PC-9 (cell line): ENCODE data around the gene ATP11B.
"Not testable (repeated sequence)": the region's sequence is repeated elsewhere in the genome, so short reads cannot be mapped to it uniquely, and the experiment has no call there.

ENCODE experiments used
- EZH2 ChIP-seq: fragments of 200-600 bp; sonication (generic); IDR thresholded peaks from 2 replicates; pipeline ENCODE4 v1.8.0; 2017; ENCODE audit warnings: antibody characterized with exemption, low read depth
- TF ChIP-seq, protein P1 (sequence below): fragments of 200-600 bp; sonication (generic); conservative IDR thresholded peaks from 2 replicates; pipeline ENCODE4 v1.6.1; 2017; ENCODE audit warnings: mixed run types, antibody characterized with exemption, mild to moderate bottlenecking, moderate library complexity

DNA sequence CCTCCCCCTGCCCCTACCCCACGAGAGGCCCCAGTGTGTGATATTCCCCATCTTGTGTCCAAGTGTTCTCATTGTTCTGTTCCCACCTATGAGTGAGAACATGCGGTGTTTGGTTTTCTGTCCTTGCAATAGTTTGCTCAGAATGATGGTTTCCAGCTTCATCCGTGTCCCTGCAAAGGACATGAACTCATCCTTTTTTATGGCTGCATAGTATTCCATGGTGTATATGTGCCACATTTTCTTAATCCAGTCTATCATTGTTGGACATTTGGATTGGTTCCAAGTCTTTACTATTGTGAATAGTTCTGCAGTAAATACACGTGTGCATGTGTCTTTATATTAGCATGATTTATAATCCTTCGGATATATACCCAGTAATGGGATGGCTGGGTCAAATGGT lies 29.0 kb downstream of the ATP11B start:
- TF ChIP-seq, protein P1, sequence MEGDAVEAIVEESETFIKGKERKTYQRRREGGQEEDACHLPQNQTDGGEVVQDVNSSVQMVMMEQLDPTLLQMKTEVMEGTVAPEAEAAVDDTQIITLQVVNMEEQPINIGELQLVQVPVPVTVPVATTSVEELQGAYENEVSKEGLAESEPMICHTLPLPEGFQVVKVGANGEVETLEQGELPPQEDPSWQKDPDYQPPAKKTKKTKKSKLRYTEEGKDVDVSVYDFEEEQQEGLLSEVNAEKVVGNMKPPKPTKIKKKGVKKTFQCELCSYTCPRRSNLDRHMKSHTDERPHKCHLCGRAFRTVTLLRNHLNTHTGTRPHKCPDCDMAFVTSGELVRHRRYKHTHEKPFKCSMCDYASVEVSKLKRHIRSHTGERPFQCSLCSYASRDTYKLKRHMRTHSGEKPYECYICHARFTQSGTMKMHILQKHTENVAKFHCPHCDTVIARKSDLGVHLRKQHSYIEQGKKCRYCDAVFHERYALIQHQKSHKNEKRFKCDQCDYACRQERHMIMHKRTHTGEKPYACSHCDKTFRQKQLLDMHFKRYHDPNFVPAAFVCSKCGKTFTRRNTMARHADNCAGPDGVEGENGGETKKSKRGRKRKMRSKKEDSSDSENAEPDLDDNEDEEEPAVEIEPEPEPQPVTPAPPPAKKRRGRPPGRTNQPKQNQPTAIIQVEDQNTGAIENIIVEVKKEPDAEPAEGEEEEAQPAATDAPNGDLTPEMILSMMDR = not testable (repeated sequence)
- TF ChIP-seq EZH2 = not testable (repeated sequence)
